PC-3 (cell line): Measurements from ENCODE around the gene RPS27L. TPM values are rescaled to one million over a fixed set of nuclear protein-coding genes. Genes with fewer than 3 reads are reported as not detected.

ENCODE experiments used
- ATAC-seq: fragments of 200-7000 bp; cut with Tn5 transposase; 2 replicates; pipeline ENCODE4 v1.9.1; 2020; ENCODE audit warnings: mild to moderate bottlenecking, moderate library complexity
- BruUV-seq: library from RNA; stranded (reverse); fragments of 400-500 nt; replicated peaks from 2 replicates; lab custom pipeline; 2021; lab: Mats Ljungman, UMichigan
- CTCF ChIA-PET: fragments of 300-600 bp; sonication (Branson Sonifier 250); formaldehyde crosslinking; loops from one replicate; lab custom pipeline; 2022; ENCODE audit warnings: antibody characterized with exemption; lab: Charles Lee
- POLR2A ChIA-PET: fragments of 300-600 bp; sonication (Branson Sonifier 250); formaldehyde crosslinking; loops from one replicate; lab custom pipeline; 2022; ENCODE audit warnings: antibody characterized with exemption; ENCODE audit not compliant: unreplicated experiment; lab: Charles Lee
- DNase-seq: peaks from one replicate; pipeline ENCODE4 v3.0.0-alpha.2; 2015
- H2AFZ ChIP-seq: fragments of 300-600 bp; sonication (generic); 2 replicates; pipeline ENCODE4 v1.6.0; 2016; ENCODE audit warnings: antibody characterized with exemption, low read length
- H3F3A ChIP-seq: fragments of 300-600 bp; sonication (generic); one replicate; pipeline ENCODE4 v1.6.0; 2017; ENCODE audit warnings: antibody characterized with exemption, low read length, control low read depth, mild to moderate bottlenecking; ENCODE audit not compliant: unreplicated experiment
- H3K27ac ChIP-seq: fragments of 300-600 bp; sonication (generic); 2 replicates; pipeline ENCODE4 v1.5.1; 2016; ENCODE audit warnings: mild to moderate bottlenecking, low read length
- H3K27me3 ChIP-seq: fragments of 300-600 bp; sonication (generic); 2 replicates; pipeline ENCODE4 v1.6.1; 2016; ENCODE audit warnings: low read length, mixed read lengths
- H3K36me3 ChIP-seq: fragments of 300-600 bp; sonication (generic); 2 replicates; pipeline ENCODE4 v1.6.1; 2016; ENCODE audit warnings: low read depth, mixed run types, low read length, mixed read lengths
- H3K4me1 ChIP-seq: fragments of 300-600 bp; sonication (generic); 2 replicates; pipeline ENCODE4 v1.5.1; 2016; ENCODE audit warnings: low read length; ENCODE audit not compliant: insufficient read depth
- H3K4me2 ChIP-seq: fragments of 300-600 bp; sonication (generic); 2 replicates; pipeline ENCODE4 v1.6.0; 2016; ENCODE audit warnings: low read length
- H3K4me3 ChIP-seq: fragments of 300-600 bp; sonication (generic); 2 replicates; pipeline ENCODE4 v1.5.1; 2016; ENCODE audit warnings: mild to moderate bottlenecking, low read length, mixed read lengths
- H3K79me2 ChIP-seq: fragments of 300-600 bp; sonication (generic); 2 replicates; pipeline ENCODE4 v1.6.1; 2017; ENCODE audit warnings: low read length, mixed read lengths
- H3K9ac ChIP-seq: fragments of 300-600 bp; sonication (generic); 2 replicates; pipeline ENCODE4 v1.6.0; 2016; ENCODE audit warnings: mild to moderate bottlenecking, low read length
- H3K9me2 ChIP-seq: fragments of 300-600 bp; sonication (generic); replicated peaks from 2 replicates; pipeline ENCODE4 v1.6.1; 2016; ENCODE audit warnings: mixed run types, low read length, mixed read lengths
- H3K9me3 ChIP-seq: fragments of 300-600 bp; sonication (generic); 2 replicates; pipeline ENCODE4 v1.6.1; 2016; ENCODE audit warnings: low read length, mixed read lengths
- H4K20me1 ChIP-seq: fragments of 300-600 bp; sonication (generic); 2 replicates; pipeline ENCODE4 v1.6.1; 2016; ENCODE audit warnings: low read length, mixed read lengths
- CTCF ChIP-seq: fragments of 300-600 bp; sonication (generic); conservative IDR thresholded peaks from 2 replicates; pipeline ENCODE4 v1.5.1; 2017; ENCODE audit warnings: antibody characterized with exemption, low read depth, mild to moderate bottlenecking, low read length
- EZH2 ChIP-seq: fragments of 300-600 bp; sonication (generic); IDR thresholded peaks from one replicate; pipeline ENCODE4 v1.6.1; 2017; ENCODE audit warnings: antibody characterized with exemption, mild to moderate bottlenecking, low read length; ENCODE audit not compliant: unreplicated experiment
- EZH2phosphoT487 ChIP-seq: fragments of 300-600 bp; sonication (generic); IDR thresholded peaks from 2 replicates; pipeline ENCODE4 v1.6.1; 2018; ENCODE audit warnings: mild to moderate bottlenecking, antibody characterized with exemption, low read length, borderline replicate concordance
- intact Hi-C: fragments of 100-400 bp; cut with micrococcal nuclease; formaldehyde crosslinking; loops from 2 replicates; pipeline ENCODE4 v1.9.0; 2023
- total RNA-seq: library from RNA; depleted of rRNA; stranded (reverse); fragments of >200 nt; gene quantifications from 2 replicates; pipeline ENCODE4 v1.2.3, GENCODE V29; 2014

The RPS27L gene
- total RNA-seq, 1 experiment from 2014 or later = 48.5 TPM

DNA sequence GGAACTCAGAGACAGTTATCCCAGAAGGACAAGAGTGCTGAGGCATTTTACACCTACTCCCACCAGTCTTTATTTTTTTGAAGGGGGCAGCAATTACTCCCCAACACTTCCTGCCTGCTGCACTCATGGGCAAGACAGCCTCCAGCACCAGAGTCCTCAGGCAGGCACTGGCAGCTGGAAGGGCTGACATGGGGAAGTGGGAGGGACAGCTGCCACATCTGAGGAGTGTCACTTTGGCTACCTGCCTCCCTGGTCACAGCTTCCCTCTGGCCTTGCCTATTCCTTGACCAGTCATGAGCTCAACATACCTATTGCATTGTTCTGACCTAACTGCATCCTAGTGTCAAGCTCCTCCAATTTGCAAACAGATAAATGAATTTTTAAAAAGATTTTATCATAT lies 45.8 kb downstream of the RPS27L start:
- no peak overlapping the region for H2AFZ ChIP-seq
- no peak overlapping the region for H3K9ac ChIP-seq
- H3K27ac ChIP-seq = no peak overlapping the region
- no peak for ATAC-seq
- BruUV-seq = no TSS peak
- no peaks in the 10 kb centered on the region for H3K36me3 ChIP-seq
- no peaks in the 10 kb centered on the region for H3F3A ChIP-seq
- intact Hi-C loops = no loop called here
- H4K20me1 ChIP-seq = no peaks in the 10 kb centered on the region
- no peaks in the 10 kb centered on the region for H3K4me1 ChIP-seq
- H3K4me2 ChIP-seq = no peak overlapping the region
- no peak for TF ChIP-seq EZH2phosphoT487
- no peak for TF ChIP-seq EZH2
- TF ChIP-seq CTCF = no peak
- H3K27me3 ChIP-seq = no peaks in the 10 kb centered on the region
- no peak for DNase-seq
- no peaks in the 10 kb centered on the region for H3K9me3 ChIP-seq
- no peak overlapping the region for H3K4me3 ChIP-seq
- CTCF ChIA-PET = no interaction called here
- POLR2A ChIA-PET = interaction anchor here (0.6 kb wide), 1 partner anchor 280 kb away, joined by 17 read pairs; no protein-coding TSS in a partner anchor
- H3K79me2 ChIP-seq = no peaks in the 10 kb centered on the region
- H3K9me2 ChIP-seq = no peaks in the 10 kb centered on the region

DNA sequence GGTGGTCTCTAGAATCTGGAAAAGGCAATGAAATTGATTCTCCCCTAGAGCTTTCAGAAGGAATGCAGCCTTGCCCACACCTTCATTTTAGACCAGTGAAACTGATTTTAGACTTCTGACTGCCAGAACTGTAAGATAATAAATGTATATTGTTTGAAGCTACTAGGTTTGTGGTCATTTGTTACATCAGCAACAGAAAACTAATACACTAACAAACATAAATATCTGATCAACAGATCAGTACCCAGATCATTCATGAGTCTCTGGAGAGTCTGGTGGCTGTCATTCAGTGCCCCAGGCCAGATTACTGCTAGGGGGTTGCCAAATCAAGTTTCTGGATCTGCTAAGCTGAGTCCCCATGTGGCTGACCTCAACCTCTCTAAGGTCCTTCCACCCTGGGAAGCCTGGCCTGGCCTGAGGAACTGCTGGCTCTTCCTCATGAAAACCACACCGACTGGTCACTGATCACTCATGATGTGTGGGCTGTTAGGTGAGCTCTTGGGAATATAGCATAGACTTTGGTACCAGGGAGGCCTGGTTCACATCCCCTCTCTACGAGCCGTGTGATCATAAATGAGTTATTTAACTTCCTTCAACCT lies 46.8 kb downstream of the RPS27L start:
- no peaks in the 10 kb centered on the region for H3K79me2 ChIP-seq
- H3K27me3 ChIP-seq = no peaks in the 10 kb centered on the region
- H3K4me3 ChIP-seq = no peak overlapping the region
- no peaks in the 10 kb centered on the region for H4K20me1 ChIP-seq
- H3K9me3 ChIP-seq = no peaks in the 10 kb centered on the region
- no peaks in the 10 kb centered on the region for H3K4me1 ChIP-seq
- TF ChIP-seq EZH2phosphoT487 (no peak), CTCF (no peak), EZH2 (no peak)
- H3K4me2 ChIP-seq = no peak overlapping the region
- no peaks in the 10 kb centered on the region for H3K9me2 ChIP-seq
- no peak for ATAC-seq
- CTCF ChIA-PET = no interaction called here
- POLR2A ChIA-PET = no interaction called here
- BruUV-seq = no TSS peak
- intact Hi-C loops = no loop called here
- no peaks in the 10 kb centered on the region for H3F3A ChIP-seq
- no peak for DNase-seq
- no peak overlapping the region for H2AFZ ChIP-seq
- H3K36me3 ChIP-seq = no peaks in the 10 kb centered on the region
- H3K9ac ChIP-seq = no peak overlapping the region
- H3K27ac ChIP-seq = no peak overlapping the region

GRCh38 chr15:63109920-63110319 lies 47.4 kb downstream of the RPS27L start:
- no peaks in the 10 kb centered on the region for H3K4me1 ChIP-seq
- no peaks in the 10 kb centered on the region for H3K79me2 ChIP-seq
- ATAC-seq (no peak), DNase-seq (no peak)
- no peaks in the 10 kb centered on the region for H3K9me3 ChIP-seq
- H3K36me3 ChIP-seq = no peaks in the 10 kb centered on the region
- H3K9me2 ChIP-seq = no peaks in the 10 kb centered on the region
- H3K4me3 ChIP-seq = no peak overlapping the region
- H4K20me1 ChIP-seq = no peaks in the 10 kb centered on the region
- POLR2A ChIA-PET = no interaction called here
- no peak overlapping the region for H3K27ac ChIP-seq
- intact Hi-C loops = no loop called here
- no peaks in the 10 kb centered on the region for H3K27me3 ChIP-seq
- no peak overlapping the region for H3K4me2 ChIP-seq
- H3F3A ChIP-seq = no peaks in the 10 kb centered on the region
- TF ChIP-seq CTCF = no peak
- TF ChIP-seq EZH2 = no peak
- no peak for TF ChIP-seq EZH2phosphoT487
- BruUV-seq = no TSS peak
- no peak overlapping the region for H3K9ac ChIP-seq
- H2AFZ ChIP-seq = no peak overlapping the region
- CTCF ChIA-PET = no interaction called here
